IMR-90 (cell line): ENCODE data around the gene KIF6. TPM values are rescaled to one million over a fixed set of nuclear protein-coding genes. Genes with fewer than 3 reads are reported as not detected.

ENCODE experiments used
- ATAC-seq: fragments of 200-7000 bp; cut with Tn5 transposase; 2 replicates; pipeline ENCODE4 v1.9.1; 2020; ENCODE audit warnings: low read depth, mild to moderate bottlenecking, moderate library complexity
- BruUV-seq: library from RNA; stranded (reverse); fragments of 400-500 nt; replicated peaks from 2 replicates; lab custom pipeline; 2021; lab: Mats Ljungman, UMichigan
- CTCF ChIA-PET: fragments of 300-600 bp; formaldehyde crosslinking; extraction: SDS; loops from one replicate; lab custom pipeline; 2021; ENCODE audit warnings: antibody characterized with exemption; lab: Yijun Ruan, JAX
- POLR2A ChIA-PET: fragments of 300-600 bp; sonication (Branson Sonifier 250); formaldehyde crosslinking; loops from one replicate; lab custom pipeline; 2022; ENCODE audit warnings: antibody characterized with exemption; ENCODE audit not compliant: unreplicated experiment; lab: Charles Lee
- DNase-seq: peaks from one replicate; pipeline ENCODE4 v3.0.0; 2013
- H2AFZ ChIP-seq: replicated peaks from 2 replicates; pipeline ENCODE3; 2013; ENCODE audit warnings: low read length, mild to moderate bottlenecking; ENCODE audit not compliant: poor library complexity
- H2AK5ac ChIP-seq: 2 replicates; pipeline ENCODE4 v1.6.1; 2013; ENCODE audit warnings: low read depth, low read length, inconsistent platforms
- H2AK9ac ChIP-seq: replicated peaks from 2 replicates; pipeline ENCODE3; 2013; ENCODE audit warnings: mild to moderate bottlenecking, low read depth, low read length, moderate library complexity; ENCODE audit not compliant: poor library complexity
- H2BK120ac ChIP-seq: 2 replicates; pipeline ENCODE4 v1.6.1; 2013; ENCODE audit warnings: low read depth, low read length, inconsistent platforms
- H2BK15ac ChIP-seq: 3 replicates; pipeline ENCODE4 v1.6.1; 2013; ENCODE audit warnings: low read depth, low read length, inconsistent platforms
- H2BK20ac ChIP-seq: 2 replicates; pipeline ENCODE4 v1.6.1; 2013; ENCODE audit warnings: low read depth, mild to moderate bottlenecking, inconsistent platforms, low read length, moderate library complexity
- H2BK5ac ChIP-seq: 2 replicates; pipeline ENCODE4 v1.6.1; 2013; ENCODE audit warnings: mild to moderate bottlenecking, low read depth, low read length, inconsistent platforms; ENCODE audit not compliant: poor library complexity, severe bottlenecking
- H3K14ac ChIP-seq: replicated peaks from 2 replicates; pipeline ENCODE4 v1.6.1; 2013; ENCODE audit warnings: low read depth, low read length, inconsistent platforms
- H3K18ac ChIP-seq: 2 replicates; pipeline ENCODE4 v1.6.1; 2013; ENCODE audit warnings: low read depth, low read length, control low read depth
- H3K23ac ChIP-seq: 2 replicates; pipeline ENCODE4 v1.6.1; 2013; ENCODE audit warnings: low read depth, low read length, inconsistent platforms
- H3K27ac ChIP-seq: 2 replicates; pipeline ENCODE4 v1.5.1; 2013; ENCODE audit warnings: mild to moderate bottlenecking, control low read depth, low read length; ENCODE audit not compliant: insufficient read depth
- H3K27me3 ChIP-seq: 2 replicates; pipeline ENCODE4 v1.6.1; 2013; ENCODE audit warnings: low read length; ENCODE audit not compliant: control insufficient read depth, insufficient read depth
- H3K36me3 ChIP-seq: 2 replicates; pipeline ENCODE4 v1.6.1; 2013; ENCODE audit warnings: low read length, mixed read lengths; ENCODE audit not compliant: control insufficient read depth, insufficient read depth
- H3K4ac ChIP-seq: 2 replicates; pipeline ENCODE4 v1.6.1; 2013; ENCODE audit warnings: low read depth, low read length, inconsistent platforms
- H3K4me1 ChIP-seq: 2 replicates; pipeline ENCODE4 v1.6.1; 2013; ENCODE audit warnings: low read length, mixed read lengths; ENCODE audit not compliant: control insufficient read depth, insufficient read depth
- H3K4me2 ChIP-seq: 2 replicates; pipeline ENCODE4 v1.6.1; 2013; ENCODE audit warnings: low read depth, mild to moderate bottlenecking, control low read depth, low read length, moderate library complexity
- H3K4me3 ChIP-seq: 2 replicates; pipeline ENCODE4 v1.5.1; 2013; ENCODE audit warnings: low read depth, mild to moderate bottlenecking, control low read depth, low read length, moderate library complexity; ENCODE audit not compliant: insufficient read depth
- H3K56ac ChIP-seq: 2 replicates; pipeline ENCODE4 v1.6.1; 2013; ENCODE audit warnings: low read length, inconsistent platforms; ENCODE audit not compliant: insufficient read depth; ENCODE audit errors: extremely low read depth
- H3K79me1 ChIP-seq, 2 experiments: 2 replicates each; pipeline ENCODE4 v1.6.1; 2013; ENCODE audit warnings: low read length in 2 of 2, inconsistent platforms in 1 of 2, low read depth in 1 of 2
- H3K9ac ChIP-seq: 2 replicates; pipeline ENCODE4 v1.6.1; 2013; ENCODE audit warnings: low read depth, low read length, control low read depth
- H3K9me1 ChIP-seq: 2 replicates; pipeline ENCODE4 v1.6.1; 2013; ENCODE audit warnings: low read length, inconsistent platforms; ENCODE audit not compliant: insufficient read depth
- H3K9me3 ChIP-seq: 2 replicates; pipeline ENCODE4 v1.6.1; 2013; ENCODE audit warnings: low read length; ENCODE audit not compliant: control insufficient read depth, insufficient read depth
- H4K20me1 ChIP-seq: 2 replicates; pipeline ENCODE4 v1.6.1; 2013; ENCODE audit warnings: low read length, inconsistent platforms; ENCODE audit not compliant: insufficient read depth
- H4K5ac ChIP-seq: 2 replicates; pipeline ENCODE4 v1.6.1; 2013; ENCODE audit warnings: mild to moderate bottlenecking, low read depth, low read length, control low read depth
- H4K8ac ChIP-seq, 2 experiments: 2 replicates each; pipeline ENCODE4 v1.6.1; 2013; ENCODE audit warnings: low read depth in 2 of 2, low read length in 2 of 2, control low read depth in 1 of 2, inconsistent platforms in 1 of 2
- H4K91ac ChIP-seq: 2 replicates; pipeline ENCODE4 v1.6.1; 2013; ENCODE audit warnings: low read depth, low read length, inconsistent platforms; ENCODE audit not compliant: insufficient read depth
- CEBPB ChIP-seq: IDR thresholded peaks from 2 replicates; pipeline ENCODE4 v1.6.1; 2012; ENCODE audit warnings: low read depth, low read length, improper control_type of control experiment
- CHD1 ChIP-seq: IDR thresholded peaks from 2 replicates; pipeline ENCODE4 v1.6.1; 2012; ENCODE audit warnings: low read depth, low read length, improper control_type of control experiment
- NFE2L2 ChIP-seq: fragments of 150-350 bp; IDR thresholded peaks from 2 replicates; pipeline ENCODE4 v1.6.1; 2016; ENCODE audit warnings: low read depth, mild to moderate bottlenecking, low read length
- WGBS, 2 experiments: methylation state at CpG; one replicate each; pipeline versions ENCODE4 v1.1.5 to v1.1.7; 2013; ENCODE audit warnings: missing lambda C conversion rate in 2 of 2; ENCODE audit not compliant: insufficient read length in 1 of 2; ENCODE audit errors: extremely low coverage in 2 of 2; 5-methylcytosine and 5-hydroxymethylcytosine counted together
- dilution Hi-C: fragments of 300-500 bp; cut with HindIII; formaldehyde crosslinking; loops from one replicate; pipeline ENCODE4 v1.14.3; 2018; ENCODE audit warnings: low sequenced_read_pairs; ENCODE audit not compliant: unreplicated experiment
- in situ Hi-C: fragments of 300-500 bp; cut with MboI; formaldehyde crosslinking; loops from 3 replicates; pipeline ENCODE4 v1.14.3; 2019; ENCODE audit warnings: low sequenced_read_pairs, inconsistent platforms, mixed read lengths
- intact Hi-C: fragments of 100-400 bp; cut with micrococcal nuclease; formaldehyde crosslinking; loops from 2 replicates; pipeline ENCODE4 v1.10.0; 2022
- polyA plus RNA-seq, 3 experiments: library from polyadenylated mRNA; depleted of rRNA; stranded (reverse); fragments of >200 nt; gene quantifications; 2 replicates each; pipeline ENCODE4 v1.2.3, GENCODE V29; 2012; ENCODE audit warnings: low replicate concordance in 1 of 3
- total RNA-seq: library from RNA; depleted of rRNA; stranded (reverse); fragments of >200 nt; gene quantifications from 2 replicates; pipeline ENCODE4 v1.2.3, GENCODE V29; 2012
- TF ChIP-seq, protein P1 (sequence below): fragments of 150-350 bp; IDR thresholded peaks from 2 replicates; pipeline ENCODE4 v1.6.1; 2016; ENCODE audit warnings: low read depth, mild to moderate bottlenecking, low read length, moderate library complexity, borderline replicate concordance
- TF ChIP-seq, protein P2 (sequence below): fragments of 150-350 bp; IDR thresholded peaks from 2 replicates; pipeline ENCODE4 v1.6.1; 2017; ENCODE audit warnings: mild to moderate bottlenecking, antibody characterized with exemption, low read length, low read depth

Gene KIF6
- total and polyA plus RNA-seq, 2 of the 4 experiments (the other 2 are of a cell fraction): under 0.01 to 0.10 TPM

DNA sequence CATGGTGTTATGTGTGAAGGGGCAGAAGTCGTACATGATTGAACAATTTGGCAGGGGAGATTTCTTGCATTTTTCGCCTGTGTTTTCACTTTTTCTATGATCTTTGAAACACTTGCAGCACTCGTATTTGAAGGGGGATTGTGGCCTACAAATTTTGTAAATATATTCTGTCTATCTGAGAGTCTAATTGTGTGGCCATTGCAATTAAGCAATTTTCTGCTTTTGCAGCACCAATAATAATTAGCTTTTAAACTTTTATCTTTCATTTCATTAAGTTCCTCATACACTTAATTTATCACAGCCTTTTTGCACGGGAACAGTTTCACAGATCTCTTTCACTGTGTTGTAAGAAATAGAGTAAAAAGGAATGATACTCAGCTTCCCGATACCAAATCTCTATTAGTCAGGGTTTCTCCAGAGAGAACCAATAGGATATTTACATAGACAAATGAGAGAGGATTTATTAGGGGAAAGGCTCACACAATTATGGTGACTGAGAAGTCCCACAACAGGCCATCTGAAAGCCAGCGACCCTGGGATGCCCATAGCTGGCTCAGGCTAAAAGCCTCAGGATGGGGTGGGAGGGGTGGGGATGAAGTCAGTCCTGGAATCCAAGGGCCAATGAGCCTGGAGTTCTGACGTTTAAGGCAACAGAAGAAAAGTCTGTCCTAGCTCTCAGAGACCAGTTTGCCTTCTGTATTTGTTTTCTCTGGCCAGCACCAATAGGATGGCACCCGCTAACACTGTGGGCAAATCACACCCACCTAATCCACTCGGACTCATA is 58.3 kb downstream of the KIF6 start:
- Histone ChIP-seq H2BK5ac (no peak overlapping the region), H3K4me3 (no peak overlapping the region), H2BK20ac (no peak overlapping the region), H3K9ac (no peak overlapping the region), H4K91ac (no peak overlapping the region), H4K5ac (no peak overlapping the region), H3K27me3 (no peaks in the 10 kb centered on the region), H2AFZ (no peak overlapping the region), H4K20me1 (no peaks in the 10 kb centered on the region), H3K4ac (no peak overlapping the region), H3K4me2 (no peak overlapping the region), H3K18ac (no peak overlapping the region), H2BK120ac (no peak overlapping the region), H2AK5ac (no peak overlapping the region), H3K36me3 (no peaks in the 10 kb centered on the region), H3K23ac (no peak overlapping the region), H3K9me1 (no peaks in the 10 kb centered on the region), H3K4me1 (0 out of 2 replicates have a peak, but pooled peaks cover 3% of the 10 kb centered on the region), H3K14ac (no peak overlapping the region), H2BK15ac (no peak overlapping the region), H3K27ac (no peak overlapping the region), H3K9me3 (no peaks in the 10 kb centered on the region), H4K8ac (no peak overlapping the region), H3K79me1 (no peaks in the 10 kb centered on the region), H3K56ac (no peak overlapping the region), H2AK9ac (no peak overlapping the region)
- ATAC-seq (no peak), DNase-seq (no peak)
- dilution Hi-C loops (no loop called here), in situ Hi-C loops (no loop called here), intact Hi-C loops (no loop called here)
- TF ChIP-seq, protein P1, sequence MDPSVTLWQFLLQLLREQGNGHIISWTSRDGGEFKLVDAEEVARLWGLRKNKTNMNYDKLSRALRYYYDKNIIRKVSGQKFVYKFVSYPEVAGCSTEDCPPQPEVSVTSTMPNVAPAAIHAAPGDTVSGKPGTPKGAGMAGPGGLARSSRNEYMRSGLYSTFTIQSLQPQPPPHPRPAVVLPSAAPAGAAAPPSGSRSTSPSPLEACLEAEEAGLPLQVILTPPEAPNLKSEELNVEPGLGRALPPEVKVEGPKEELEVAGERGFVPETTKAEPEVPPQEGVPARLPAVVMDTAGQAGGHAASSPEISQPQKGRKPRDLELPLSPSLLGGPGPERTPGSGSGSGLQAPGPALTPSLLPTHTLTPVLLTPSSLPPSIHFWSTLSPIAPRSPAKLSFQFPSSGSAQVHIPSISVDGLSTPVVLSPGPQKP: no peak
- TF ChIP-seq CHD1 (no peak), CEBPB (no peak), NFE2L2 (no peak)
- TF ChIP-seq, protein P2, sequence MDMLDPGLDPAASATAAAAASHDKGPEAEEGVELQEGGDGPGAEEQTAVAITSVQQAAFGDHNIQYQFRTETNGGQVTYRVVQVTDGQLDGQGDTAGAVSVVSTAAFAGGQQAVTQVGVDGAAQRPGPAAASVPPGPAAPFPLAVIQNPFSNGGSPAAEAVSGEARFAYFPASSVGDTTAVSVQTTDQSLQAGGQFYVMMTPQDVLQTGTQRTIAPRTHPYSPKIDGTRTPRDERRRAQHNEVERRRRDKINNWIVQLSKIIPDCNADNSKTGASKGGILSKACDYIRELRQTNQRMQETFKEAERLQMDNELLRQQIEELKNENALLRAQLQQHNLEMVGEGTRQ: no peak
- ChIA-PET CTCF (interaction anchor here (0.6 to 1.0 kb wide), 2 partner anchors 25 to 276 kb away, joined by 4 to 5 read pairs; no protein-coding TSS in a partner anchor), POLR2A (no interaction called here)
- BruUV-seq: no TSS peak
- 78% methylated on average over 3 of the region's 9 CpGs; no CpG with 5 or more reads in 1 of the 2 experiments for WGBS, 2 experiments
